NCI-H82 treated with DMSO at 0.1 percent for 48 hours (cell line): ENCODE data around the gene ZNF320.
A peak's percentile ranks its signal among the peaks of the same experiment; 100 is the strongest.
"Not testable (repeated sequence)": the region's sequence is repeated elsewhere in the genome, so short reads cannot be mapped to it uniquely, and the experiment has no call there.

Experiments
- DNase-seq: peaks from one replicate; lab custom pipeline; 2025; ENCODE audit not compliant: unreplicated experiment; lab: John Stamatoyannopoulos, UW

ZNF320 gene

DNA sequence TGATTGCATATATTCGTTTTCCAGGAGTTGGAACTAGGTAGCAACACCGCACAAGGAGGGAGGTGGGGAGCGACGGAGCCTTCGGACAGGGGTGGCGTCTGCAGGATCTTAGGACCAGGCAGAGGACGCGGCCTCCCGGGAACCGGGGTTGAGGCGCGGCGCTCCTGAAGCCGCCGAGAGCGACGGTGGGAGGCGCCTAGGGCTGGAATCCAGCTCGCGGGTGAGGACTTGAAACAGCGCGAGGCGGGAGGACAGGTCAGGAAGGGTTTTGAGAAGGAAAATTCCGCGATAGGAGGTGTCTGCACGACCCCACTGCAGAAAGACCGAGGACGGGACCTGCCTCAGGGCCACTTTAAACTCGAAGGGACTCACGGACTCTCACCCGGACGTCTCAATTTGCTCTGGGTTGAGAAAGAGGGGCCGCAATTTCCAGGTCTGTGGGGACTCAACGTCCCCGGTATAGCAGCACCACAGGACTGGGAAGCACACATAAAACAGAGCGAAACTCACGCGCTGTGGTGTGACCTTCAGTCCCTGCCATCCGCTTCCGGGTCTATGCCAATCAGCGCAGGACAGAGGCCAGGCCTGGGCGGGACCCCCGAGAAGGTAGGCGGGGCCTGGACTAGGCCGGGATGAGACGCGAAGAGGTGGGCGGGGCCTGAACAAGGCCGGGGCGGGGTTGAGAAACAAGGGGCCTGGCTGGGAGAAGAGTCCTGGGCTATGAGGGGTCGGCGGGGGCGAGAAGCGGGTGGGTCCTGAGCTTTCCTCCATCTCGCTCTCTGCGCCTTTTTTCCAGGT lies at the start of gene ZNF320:
Gene ZNF320, minus strand, starts transcription at position 498 of the 798 bp plus-strand sequence. CDS start 7,380 bp downstream, outside the sequence.
- peak; percentile 64 for DNase-seq

DNA sequence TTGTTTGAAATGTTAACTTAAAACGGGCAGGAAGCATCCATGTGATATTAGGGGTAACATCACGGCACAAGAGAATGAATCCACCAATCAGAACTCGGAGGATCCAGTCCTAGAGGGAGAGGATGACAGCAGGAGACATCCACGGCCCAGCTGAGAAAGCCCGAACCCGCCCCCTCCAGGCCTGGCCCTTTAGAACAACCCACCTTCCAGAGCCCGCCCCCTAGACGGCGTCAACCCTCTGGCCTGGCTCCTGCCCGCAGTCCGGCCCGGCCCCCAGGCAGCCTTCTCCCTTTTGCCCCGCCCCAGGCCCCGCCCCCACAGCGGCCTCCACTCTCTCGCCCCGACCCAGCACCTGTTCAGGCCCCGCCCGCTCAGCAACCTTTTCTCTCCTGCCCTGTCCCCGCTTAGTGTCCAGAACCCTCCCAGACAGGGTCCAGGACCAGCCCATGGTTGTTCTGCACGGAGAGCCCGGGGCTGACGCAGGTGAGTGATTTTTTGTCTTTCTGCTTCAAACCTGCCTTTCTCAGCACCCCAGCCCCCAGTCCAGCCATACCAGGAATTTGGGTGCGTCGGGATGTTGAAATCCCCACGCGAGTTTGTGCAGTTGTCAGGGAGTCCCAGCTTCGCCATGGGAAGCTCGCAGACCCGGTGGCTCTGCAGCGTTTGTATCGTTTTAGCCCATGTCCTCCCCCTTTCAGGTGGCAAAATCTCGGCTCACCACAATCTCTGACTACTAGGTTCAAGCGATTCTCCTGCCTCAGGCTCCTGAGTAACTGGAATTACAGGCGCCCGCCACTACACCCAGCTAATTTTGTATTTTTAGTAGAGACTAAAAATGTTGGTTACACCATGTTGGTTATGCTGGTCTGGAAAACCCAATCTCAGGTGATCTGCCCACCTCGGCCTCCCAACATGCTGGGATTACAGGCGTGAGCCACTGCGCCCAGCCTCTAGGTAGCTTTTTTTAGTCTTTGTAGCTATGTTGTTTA lies 49.2 kb upstream of the ZNF320 start:
- no peak for DNase-seq

DNA sequence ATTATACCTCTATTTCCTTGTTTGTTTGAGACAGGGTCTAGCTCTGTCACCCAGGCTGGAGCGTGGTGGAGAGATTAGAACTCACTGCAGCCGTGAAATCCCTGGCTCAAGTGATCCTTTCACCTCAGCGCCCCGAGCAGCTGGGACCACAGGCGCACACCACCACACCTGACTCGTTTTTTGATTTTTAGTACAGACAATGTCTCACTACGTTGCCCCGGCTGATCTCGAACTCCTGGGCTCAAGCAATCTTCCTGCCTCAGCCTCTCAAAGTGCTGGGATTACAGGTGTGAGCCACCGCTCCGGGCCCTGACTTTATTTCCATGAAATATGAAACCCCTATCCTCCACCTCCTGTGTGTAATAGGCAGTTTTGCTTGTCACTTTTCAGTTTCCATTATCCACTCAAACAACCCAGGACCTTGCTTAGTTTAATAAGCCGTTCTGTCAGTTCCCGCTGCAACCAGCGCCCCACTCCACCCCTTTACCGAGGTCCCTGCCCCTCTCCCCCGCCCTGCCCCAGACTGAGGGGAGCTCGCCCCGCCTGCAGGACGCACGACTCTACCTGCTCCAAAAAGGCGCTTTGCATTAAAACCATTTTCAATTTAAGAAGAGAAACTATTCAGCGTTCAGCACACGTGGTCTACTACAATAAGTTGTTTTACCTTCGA lies 48.4 kb upstream of the ZNF320 start:
- DNase-seq = no peak

DNA sequence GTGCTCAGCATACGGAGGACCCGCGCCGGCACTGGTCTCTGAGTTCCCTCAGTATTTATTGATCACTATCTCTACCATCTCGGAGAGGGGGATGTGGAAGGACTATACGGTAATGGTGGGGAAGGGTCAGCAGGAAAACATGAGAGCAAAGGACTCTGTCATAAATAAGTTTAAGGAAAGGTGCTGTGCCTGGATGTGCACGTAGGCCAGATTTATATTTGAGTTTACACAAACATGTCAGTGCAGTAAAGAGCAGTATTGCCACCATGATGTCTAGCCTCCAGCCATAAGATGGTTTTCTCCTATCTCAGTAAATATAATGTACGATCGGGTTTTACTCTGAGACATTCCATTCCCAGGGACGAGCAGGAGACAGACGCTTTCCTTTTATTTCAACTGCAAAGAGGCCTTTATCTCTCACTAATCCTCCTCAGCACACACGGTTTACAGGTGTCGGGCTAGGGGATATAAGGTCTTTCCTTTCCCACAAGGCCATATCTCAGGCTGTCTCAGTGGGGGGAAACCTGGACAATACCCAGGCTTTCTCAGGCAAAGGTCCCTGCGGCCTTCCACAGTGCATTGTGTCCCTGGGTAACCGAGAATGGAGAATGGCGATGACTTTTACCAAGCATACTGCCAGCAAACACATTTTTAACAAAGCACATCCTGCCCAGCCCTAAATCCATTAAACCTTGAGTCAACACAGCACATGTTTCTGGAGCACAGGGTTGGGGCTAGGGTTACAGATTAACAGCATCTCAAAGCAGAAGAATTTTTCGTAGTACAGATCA lies 47.5 kb upstream of the ZNF320 start:
- peak; percentile 21 for DNase-seq

DNA sequence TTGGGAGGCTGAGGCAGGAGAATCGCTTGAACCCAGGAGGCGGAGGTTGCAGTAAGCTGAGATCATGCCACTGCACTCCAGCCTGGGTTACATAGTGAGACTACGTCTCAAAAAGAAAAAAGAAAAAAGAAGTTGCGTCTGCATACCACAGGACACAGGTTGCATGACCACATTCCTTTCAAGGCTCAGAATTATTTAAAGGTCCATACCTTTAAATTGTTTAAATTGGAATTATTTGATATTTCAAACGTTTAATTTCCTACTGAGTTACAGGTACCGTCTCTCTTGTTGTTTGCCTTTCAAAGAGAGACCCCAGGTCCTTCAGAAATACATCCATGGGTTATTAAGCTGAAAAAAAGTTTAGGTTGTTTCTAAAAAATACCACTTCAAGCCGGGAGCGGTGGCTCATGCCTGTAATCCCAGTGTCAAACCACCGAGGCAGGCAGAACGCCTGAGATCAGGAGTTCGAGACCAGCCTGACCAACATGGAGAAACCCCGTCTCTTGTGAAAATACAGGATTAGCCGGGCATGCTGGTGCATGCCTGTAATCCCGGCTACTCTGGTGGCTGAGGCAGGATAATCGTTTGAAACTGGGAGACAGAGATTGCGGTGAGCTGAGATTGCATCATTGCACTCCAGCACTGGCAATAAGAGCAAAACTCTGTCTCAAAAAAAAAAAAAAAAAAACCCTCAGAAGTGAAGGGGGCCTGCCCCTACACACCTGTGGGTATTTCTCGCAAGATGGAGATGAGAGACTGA lies 46.6 kb upstream of the ZNF320 start:
- peak; percentile 6 for DNase-seq

DNA sequence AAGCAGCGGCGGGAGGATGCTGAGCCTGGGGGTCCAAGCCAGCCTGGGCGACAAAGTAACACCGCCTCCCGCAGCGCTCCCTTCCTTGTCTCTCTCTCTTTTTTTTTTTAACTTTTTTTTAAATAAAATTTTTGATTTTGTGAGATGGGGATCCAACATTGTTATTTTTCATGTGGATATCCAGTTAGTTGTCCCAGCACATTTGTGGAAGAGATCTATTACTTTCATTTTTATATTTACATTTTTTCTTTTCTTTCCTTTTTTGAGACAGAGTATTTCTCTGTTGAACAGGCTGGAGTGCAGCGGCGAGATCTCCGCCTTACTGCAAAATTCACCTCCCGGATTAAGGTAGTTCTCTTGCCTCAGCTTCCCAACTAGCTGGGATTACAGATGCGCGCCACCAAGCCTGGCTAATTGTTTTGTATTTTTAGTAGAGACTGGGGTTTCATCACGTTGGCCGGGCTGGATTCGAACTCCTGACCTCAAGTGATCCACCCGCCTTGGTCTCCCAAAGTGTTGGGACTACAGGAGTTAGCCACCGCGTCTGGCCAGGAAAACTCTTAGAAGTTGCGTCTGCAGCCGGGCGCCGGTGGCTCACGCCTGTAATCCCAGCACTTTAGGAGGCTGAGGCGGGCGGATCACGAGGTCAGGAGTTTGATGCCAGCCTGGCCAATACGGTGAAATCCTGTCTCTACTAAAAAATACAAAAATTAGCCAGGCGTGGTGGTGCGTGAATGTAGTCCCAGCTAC lies 45.9 kb upstream of the ZNF320 start:
- no peak for DNase-seq

DNA sequence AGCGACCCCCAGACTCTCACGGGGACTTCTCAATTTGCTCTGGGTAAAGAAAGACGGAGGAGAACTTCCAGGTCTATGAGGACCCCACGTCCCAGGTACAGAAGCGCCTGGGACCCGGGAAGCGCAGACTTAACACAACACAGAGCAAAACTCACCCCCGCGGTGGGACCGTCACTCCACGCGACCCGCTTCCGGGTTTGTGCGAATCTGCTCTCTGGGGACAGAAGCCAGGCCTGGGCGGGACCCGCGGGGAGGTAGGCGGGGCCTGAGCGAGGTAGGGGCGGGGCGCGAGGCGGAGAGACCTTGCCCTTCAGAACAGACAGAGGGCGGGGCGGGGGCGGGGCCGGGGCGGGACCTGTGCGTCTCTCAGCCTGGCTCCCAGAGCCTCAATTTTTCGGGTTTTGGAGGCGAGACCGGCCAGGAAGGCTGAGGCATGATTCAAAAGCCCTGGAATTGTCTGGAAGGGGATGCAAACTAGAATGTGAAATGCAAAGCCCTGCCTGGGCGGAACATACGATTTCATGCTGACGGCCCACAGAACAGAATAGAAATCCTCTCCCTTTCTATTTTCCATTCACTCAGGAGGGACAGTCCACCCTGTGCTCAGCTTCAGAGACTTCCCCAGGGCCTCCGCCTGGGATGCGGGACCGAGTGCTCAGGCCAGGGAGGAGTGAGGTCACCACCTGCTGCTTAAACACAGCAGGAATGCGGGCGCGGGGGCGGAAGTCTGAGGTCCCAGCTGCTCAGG lies 45.1 kb upstream of the ZNF320 start:
- peak; percentile 57 for DNase-seq

DNA sequence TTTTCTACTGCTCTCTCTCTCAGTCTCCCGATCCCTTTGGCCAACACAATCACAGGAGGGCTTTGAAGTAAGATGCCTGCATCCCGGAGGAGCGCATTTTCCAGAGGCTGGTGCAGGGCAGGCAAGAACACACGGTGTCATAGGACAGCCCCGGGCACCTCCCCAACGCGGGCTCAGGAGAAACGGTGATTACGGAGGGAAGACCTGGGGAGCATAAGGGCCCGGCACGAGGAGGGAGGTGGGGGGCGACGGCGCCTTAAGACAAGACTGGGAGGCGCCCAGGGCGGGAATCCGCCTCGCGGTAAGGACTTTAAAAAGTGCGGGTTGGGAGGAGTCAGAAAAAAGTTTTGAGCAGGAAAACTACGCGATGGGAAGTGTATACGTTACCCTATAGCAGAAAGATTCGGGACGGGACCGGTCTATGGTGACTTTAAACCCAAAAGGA lies 44.5 kb upstream of the ZNF320 start:
- DNase-seq = no peak

DNA sequence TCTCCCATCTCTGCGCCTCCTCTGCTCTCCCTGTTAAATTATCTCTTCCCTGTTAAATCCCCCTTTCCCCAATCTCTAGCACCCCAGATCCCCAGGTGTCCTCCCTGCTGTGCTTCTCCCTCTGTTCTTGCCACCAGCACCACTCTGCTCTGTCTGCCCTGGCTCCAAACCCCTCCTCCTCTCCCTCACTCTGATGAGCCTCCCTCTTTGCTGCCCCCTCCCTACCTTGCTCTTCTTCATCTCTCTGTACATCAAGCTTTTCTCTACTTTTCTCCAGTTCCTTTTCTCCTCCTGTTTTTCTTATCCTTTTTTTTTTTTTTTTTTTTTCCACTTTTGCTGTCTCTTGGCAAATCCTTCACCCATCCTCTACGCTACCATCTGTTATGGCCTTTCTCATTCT lies 44.1 kb upstream of the ZNF320 start:
- not testable (repeated sequence) for DNase-seq

DNA sequence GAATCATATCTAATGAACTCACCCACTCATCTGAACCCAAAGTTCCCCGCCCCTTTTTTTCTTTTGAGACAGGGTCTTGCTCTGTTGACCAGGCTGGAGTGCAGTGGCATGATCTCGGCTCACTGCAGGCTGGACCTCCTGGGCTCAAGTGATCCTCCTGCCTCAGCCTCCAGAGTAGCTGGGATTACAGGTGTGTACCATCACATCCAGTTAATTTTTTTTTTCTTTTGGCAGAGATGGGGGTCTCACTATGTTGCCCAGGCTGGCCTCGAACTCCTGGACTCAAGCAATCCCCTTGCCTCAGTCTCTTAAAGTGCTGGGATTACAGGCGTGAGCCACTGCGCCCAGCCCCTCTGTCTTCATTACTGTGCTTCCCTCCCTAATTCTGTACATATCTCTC lies 43.5 kb upstream of the ZNF320 start:
- not testable (repeated sequence) for DNase-seq

DNA sequence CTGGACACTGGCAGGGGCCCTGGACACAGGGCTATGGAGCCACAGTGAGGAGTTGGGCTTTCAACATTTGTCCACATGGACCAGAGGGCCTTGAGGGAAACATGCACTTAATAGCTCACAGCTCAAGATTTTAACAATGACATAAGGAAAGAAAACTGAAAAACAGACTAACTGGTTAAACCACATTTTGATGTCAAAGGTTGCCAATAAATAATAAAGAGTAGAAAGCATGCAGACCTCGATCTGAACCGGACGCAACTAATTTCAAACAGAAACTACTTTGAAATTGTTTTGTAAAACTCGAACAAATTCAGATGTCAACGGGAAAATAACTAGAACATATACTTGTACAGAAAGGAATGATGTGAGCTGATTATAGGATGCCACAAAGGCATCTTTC lies 41.3 kb upstream of the ZNF320 start:
- no peak for DNase-seq

DNA sequence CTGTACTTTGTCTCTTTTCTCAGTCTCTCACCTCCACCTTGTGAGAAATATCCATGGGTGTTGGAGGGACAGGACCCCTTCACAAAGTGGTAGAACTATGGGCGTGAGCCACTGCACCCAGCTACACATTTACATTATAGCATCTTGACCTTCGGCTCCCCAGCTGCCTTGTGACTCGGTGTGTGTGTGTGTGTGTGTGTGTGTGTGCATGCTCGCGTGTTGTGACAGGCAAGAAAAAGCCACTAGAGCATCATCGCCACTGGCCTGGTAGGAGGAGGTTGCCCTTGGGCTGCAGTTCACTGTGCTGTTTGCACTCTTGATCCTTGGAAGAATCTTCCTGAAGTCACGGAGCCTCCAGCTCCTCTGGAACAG lies 39.5 kb upstream of the ZNF320 start:
- no peak for DNase-seq

DNA sequence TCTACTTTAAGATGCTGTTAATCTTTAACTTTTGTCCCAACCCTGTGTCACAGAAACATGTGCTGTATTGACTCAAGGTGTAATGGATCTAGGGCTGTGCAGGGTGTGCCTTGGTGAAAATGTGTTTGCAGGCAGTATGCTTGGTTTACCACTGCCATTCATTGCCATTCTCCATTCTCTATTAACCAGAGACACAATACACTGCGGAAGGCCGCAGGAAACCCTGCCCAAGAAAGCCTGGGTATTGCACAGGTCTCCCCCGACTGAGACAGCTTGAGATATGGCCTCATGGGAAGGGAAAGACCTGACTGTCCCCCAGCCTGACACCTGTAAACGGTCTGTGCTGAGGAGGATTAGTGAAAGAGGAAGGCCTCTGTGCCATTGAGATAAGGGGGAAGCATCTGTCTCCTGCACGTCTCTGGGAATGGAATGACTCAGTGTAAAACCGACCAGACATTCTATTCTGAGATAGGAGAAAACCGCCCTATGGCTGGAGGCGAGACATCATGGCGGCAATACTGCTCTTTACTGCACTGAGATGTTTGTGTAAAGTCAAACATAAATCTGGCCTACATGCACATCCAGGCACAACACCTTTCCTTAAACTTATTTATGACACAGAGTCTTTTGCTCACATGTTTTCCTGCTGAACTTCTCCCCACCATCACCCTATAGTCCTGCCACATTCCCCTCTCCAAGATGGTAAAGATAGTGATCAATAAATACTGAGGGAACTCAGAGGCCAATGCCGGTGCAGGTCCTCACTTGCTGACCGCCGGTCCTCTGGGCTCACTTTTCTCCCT lies 38.9 kb upstream of the ZNF320 start:
- DNase-seq = no peak

DNA sequence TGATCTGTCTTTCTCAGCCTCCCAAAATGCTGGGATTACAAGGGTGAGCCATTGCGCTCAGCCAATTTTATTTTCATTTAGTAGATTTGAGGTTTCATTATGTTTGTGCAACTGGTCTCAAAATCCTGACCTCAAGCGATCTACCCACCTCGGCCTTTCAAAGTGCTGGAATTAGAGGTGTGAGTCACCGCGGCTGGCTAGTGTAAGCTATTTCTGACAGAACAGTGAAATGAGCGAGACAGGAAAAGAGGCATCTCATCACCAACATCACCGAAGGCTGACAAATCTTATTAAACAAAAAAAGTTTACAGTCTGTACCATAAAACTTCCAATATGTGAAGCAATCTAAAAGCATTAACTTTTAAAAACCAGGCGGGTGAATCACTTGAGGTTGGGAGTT lies 38.0 kb upstream of the ZNF320 start:
- no peak for DNase-seq

DNA sequence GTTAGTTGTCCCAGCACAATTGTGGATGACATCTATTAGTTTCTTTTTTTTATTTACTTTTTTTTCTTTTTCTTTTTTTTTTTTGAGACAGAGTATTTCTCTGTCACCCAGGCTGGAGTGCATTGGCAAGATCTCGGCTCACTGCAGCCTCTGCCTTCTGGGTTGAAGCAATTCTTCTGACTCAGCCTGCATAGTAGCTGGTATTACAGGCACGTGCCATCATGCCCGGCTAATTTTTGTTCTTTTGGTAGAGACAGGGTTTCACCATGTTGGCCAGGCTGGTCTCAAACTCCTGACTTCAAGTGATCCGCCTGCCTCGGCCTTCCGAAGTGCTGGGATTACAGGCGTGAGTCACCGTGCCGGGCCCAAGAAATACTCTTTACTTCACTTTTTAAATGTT lies 27.2 kb upstream of the ZNF320 start:
- DNase-seq = not testable (repeated sequence)

DNA sequence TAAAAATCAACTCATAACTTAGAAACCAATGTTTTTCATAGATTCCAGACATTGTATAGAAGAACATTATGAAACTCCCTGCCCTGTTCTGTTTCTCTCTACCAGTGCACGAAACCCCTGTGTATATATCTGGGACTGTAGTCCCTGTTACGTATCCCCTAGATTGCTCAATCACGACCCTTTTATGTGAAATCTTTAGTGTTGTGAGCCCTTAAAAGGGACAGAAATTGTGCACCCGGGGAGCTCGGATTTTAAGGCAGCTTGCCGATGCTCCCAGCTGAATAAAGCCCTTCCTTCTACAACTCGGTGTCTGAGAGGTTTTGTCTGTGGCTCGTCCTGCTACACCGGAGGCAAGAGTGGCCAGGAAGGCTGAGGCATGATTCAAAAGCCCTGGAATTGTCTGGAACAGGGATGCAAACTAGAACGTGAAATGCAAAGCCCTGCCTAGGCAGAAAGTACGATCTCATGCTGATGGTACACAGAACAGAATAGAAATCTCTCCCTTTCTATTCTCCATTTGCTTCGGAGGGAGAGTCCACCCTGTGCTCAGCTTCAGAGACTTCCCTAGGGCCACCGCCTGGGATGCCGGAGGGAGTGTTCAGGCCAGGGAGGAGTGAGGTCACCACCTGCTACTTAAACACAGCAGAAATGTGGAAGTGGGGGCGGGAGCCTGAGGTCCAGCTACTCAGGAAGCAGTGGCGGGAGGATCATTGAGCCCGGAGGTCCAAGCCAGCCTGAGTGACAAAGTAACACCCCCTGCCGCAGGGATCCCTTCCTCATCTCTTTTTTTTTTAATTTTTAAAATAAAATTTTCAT lies 26.6 kb upstream of the ZNF320 start:
- DNase-seq = no peak
